Measurements from ENCODE around the gene DHRSX.
"Not testable (repeated sequence)": the region's sequence is repeated elsewhere in the genome, so short reads cannot be mapped to it uniquely, and the experiment has no call there.

The DHRSX gene

GRCh38 chrX:2508648-2509335, 8.0 kb upstream of the DHRSX start:
- no peak overlapping the region for H3K27ac Mint-ChIP-seq
- DNase-seq (no peak), ATAC-seq (no peak)
- no peaks in the 10 kb centered on the region for H3K36me3 Mint-ChIP-seq (ENCODE audit: low read depth)
- H3K4me3 Mint-ChIP-seq, result no peak overlapping the region
- peaks cover 2% of the 10 kb centered on the region for H3K4me1 Mint-ChIP-seq
- H3K9me3 Mint-ChIP-seq, result no peaks in the 10 kb centered on the region
- H3K27me3 Mint-ChIP-seq, result no peaks in the 10 kb centered on the region

- Mint-ChIP-seq H3K4me1 (peaks cover 2% of the 10 kb centered on the region), H3K9me3 (no peaks in the 10 kb centered on the region), H3K36me3 (ENCODE audit: low read depth) (no peaks in the 10 kb centered on the region), H3K27ac (no peak overlapping the region), H3K27me3 (no peaks in the 10 kb centered on the region), H3K4me3 (no peak overlapping the region)
- ATAC-seq (no peak), DNase-seq (no peak)
These were observed 7.3 kb upstream of the DHRSX start for GRCh38 chrX:2507904-2508627.

- no peak for ATAC-seq
These were observed 6.4 kb upstream of the DHRSX start for GRCh38 chrX:2507196-2507595.

GRCh38 chrX:2505341-2505740, 4.6 kb upstream of the DHRSX start:
- not testable (repeated sequence) for H3K4me1 Mint-ChIP-seq; H3K36me3 Mint-ChIP-seq (ENCODE audit: low read depth); H3K27ac Mint-ChIP-seq; DNase-seq; H3K27me3 Mint-ChIP-seq; ATAC-seq; H3K9me3 Mint-ChIP-seq; H3K4me3 Mint-ChIP-seq

More at GRCh38 chrX:2507196-2507595, 6.4 kb upstream of the DHRSX start:
- no peaks in the 10 kb centered on the region for H3K27me3 Mint-ChIP-seq
- H3K36me3 Mint-ChIP-seq (ENCODE audit: low read depth), result no peaks in the 10 kb centered on the region
- peaks cover 2% of the 10 kb centered on the region for H3K4me1 Mint-ChIP-seq
- no peak overlapping the region for H3K4me3 Mint-ChIP-seq
- H3K27ac Mint-ChIP-seq, result no peak overlapping the region
- DNase-seq, result no peak
- no peaks in the 10 kb centered on the region for H3K9me3 Mint-ChIP-seq

GRCh38 chrX:2504706-2505332, 4.0 kb upstream of the DHRSX start:
- H3K27ac Mint-ChIP-seq, result no peak overlapping the region
- no peaks in the 10 kb centered on the region for H3K27me3 Mint-ChIP-seq

GRCh38 chrX:2503591-2504500, 3.1 kb upstream of the DHRSX start:
- Mint-ChIP-seq H3K9me3 (no peaks in the 10 kb centered on the region), H3K36me3 (ENCODE audit: low read depth) (peaks cover 2% of the 10 kb centered on the region), H3K27me3 (no peaks in the 10 kb centered on the region), H3K27ac (no peak overlapping the region), H3K4me1 (peaks cover 11% of the 10 kb centered on the region), H3K4me3 (peak overlapping the region; percentile 34)
- DNase-seq (no peak), ATAC-seq (no peak)

More at GRCh38 chrX:2504706-2505332, 4.0 kb upstream of the DHRSX start:
- ATAC-seq (no peak), DNase-seq (no peak)
- Mint-ChIP-seq H3K9me3 (no peaks in the 10 kb centered on the region), H3K36me3 (ENCODE audit: low read depth) (no peaks in the 10 kb centered on the region), H3K4me3 (no peak overlapping the region), H3K4me1 (peaks cover 2% of the 10 kb centered on the region)

- DNase-seq, result no peak
- no peaks in the 10 kb centered on the region for H3K27me3 Mint-ChIP-seq
- H3K4me3 Mint-ChIP-seq, result no peak overlapping the region
- H3K27ac Mint-ChIP-seq, result no peak overlapping the region
- peaks cover 6% of the 10 kb centered on the region for H3K36me3 Mint-ChIP-seq (ENCODE audit: low read depth)
- ATAC-seq, result no peak
- no peaks in the 10 kb centered on the region for H3K9me3 Mint-ChIP-seq
- H3K4me1 Mint-ChIP-seq, result peaks cover 19% of the 10 kb centered on the region
These were observed 2.1 kb upstream of the DHRSX start for GRCh38 chrX:2502668-2503519.

GRCh38 chrX:2502120-2502667, 1.4 kb upstream of the DHRSX start:
- no peak for ATAC-seq
- no peak for DNase-seq
- Mint-ChIP-seq H3K27me3 (no peaks in the 10 kb centered on the region), H3K4me1 (peaks cover 26% of the 10 kb centered on the region), H3K27ac (peak overlapping the region; percentile 73), H3K36me3 (ENCODE audit: low read depth) (peaks cover 10% of the 10 kb centered on the region), H3K9me3 (no peaks in the 10 kb centered on the region), H3K4me3 (peak overlapping the region; percentile 43)

GRCh38 chrX:2501559-2502102, 855 bp upstream of the DHRSX start:
- H3K4me3 Mint-ChIP-seq, result peak overlapping the region; percentile 43
- no peak for ATAC-seq
- H3K36me3 Mint-ChIP-seq (ENCODE audit: low read depth), result peaks cover 10% of the 10 kb centered on the region
- no peaks in the 10 kb centered on the region for H3K27me3 Mint-ChIP-seq
- peaks cover 28% of the 10 kb centered on the region for H3K4me1 Mint-ChIP-seq
- H3K27ac Mint-ChIP-seq, result peak overlapping the region; percentile 73
- no peaks in the 10 kb centered on the region for H3K9me3 Mint-ChIP-seq
- DNase-seq, result no peak

- Mint-ChIP-seq H3K27me3 (no peaks in the 10 kb centered on the region), H3K4me1 (peaks cover 28% of the 10 kb centered on the region), H3K36me3 (ENCODE audit: low read depth) (peaks cover 13% of the 10 kb centered on the region), H3K27ac (peak overlapping the region; percentile 79), H3K9me3 (no peaks in the 10 kb centered on the region), H3K4me3 (peak overlapping the region; percentile 80)
- ATAC-seq, result peak; percentile 42
- peak; percentile 32 for DNase-seq
These were observed 529 bp downstream of the DHRSX start for GRCh38 chrX:2500091-2500802.

- no peaks in the 10 kb centered on the region for H3K9me3 Mint-ChIP-seq
- DNase-seq, result no peak
- H3K4me1 Mint-ChIP-seq, result peaks cover 28% of the 10 kb centered on the region
- peak overlapping the region; percentile 79 for H3K27ac Mint-ChIP-seq
- ATAC-seq, result no peak
- H3K36me3 Mint-ChIP-seq (ENCODE audit: low read depth), result peaks cover 13% of the 10 kb centered on the region
- no peaks in the 10 kb centered on the region for H3K27me3 Mint-ChIP-seq
- H3K4me3 Mint-ChIP-seq, result peak overlapping the region; percentile 80
These were observed 1.3 kb downstream of the DHRSX start for GRCh38 chrX:2499507-2499906.

GRCh38 chrX:2498781-2499302, 1.9 kb downstream of the DHRSX start:
- no peak for ATAC-seq
- Mint-ChIP-seq H3K36me3 (ENCODE audit: low read depth) (peaks cover 13% of the 10 kb centered on the region), H3K4me1 (peaks cover 28% of the 10 kb centered on the region), H3K27me3 (no peaks in the 10 kb centered on the region), H3K4me3 (peak overlapping the region; percentile 80), H3K27ac (peak overlapping the region; percentile 79), H3K9me3 (no peaks in the 10 kb centered on the region)
- no peak for DNase-seq

Data from activated naive CD8-positive, alpha-beta T cell treated with anti-CD3 and anti-CD28 coated beads, Interleukin-2, amount 50 U/mL, for 24 hours (primary cell).